GM06990 (cell line): ENCODE measurements around the gene GPR15LG.
"Not testable (repeated sequence)": the region's sequence is repeated elsewhere in the genome, so short reads cannot be mapped to it uniquely, and the experiment has no call there.

ENCODE experiments used
- DNase-seq: peaks from one replicate; pipeline ENCODE4 v3.0.0-alpha.2; 2011; ENCODE audit not compliant: insufficient read length; ENCODE audit errors: extremely low read depth
- H3K27me3 ChIP-seq: replicated peaks from 2 replicates; pipeline ENCODE4 v1.6.0; 2011; ENCODE audit warnings: low read length; ENCODE audit not compliant: control insufficient read depth, insufficient read depth
- H3K36me3 ChIP-seq: 2 replicates; pipeline ENCODE4 v1.5.1; 2011; ENCODE audit warnings: low read length; ENCODE audit not compliant: control insufficient read depth, insufficient read depth
- H3K4me3 ChIP-seq: replicated peaks from 2 replicates; pipeline ENCODE4 v1.5.1; 2011; ENCODE audit warnings: low read depth, mild to moderate bottlenecking, control low read depth, low read length
- TF ChIP-seq, protein P1 (sequence below): IDR thresholded peaks from 2 replicates; pipeline ENCODE4 v1.5.1; 2011; ENCODE audit warnings: low read length, control low read depth, mild to moderate bottlenecking, inconsistent platforms; ENCODE audit not compliant: insufficient read depth, poor library complexity, severe bottlenecking

Gene GPR15LG

DNA sequence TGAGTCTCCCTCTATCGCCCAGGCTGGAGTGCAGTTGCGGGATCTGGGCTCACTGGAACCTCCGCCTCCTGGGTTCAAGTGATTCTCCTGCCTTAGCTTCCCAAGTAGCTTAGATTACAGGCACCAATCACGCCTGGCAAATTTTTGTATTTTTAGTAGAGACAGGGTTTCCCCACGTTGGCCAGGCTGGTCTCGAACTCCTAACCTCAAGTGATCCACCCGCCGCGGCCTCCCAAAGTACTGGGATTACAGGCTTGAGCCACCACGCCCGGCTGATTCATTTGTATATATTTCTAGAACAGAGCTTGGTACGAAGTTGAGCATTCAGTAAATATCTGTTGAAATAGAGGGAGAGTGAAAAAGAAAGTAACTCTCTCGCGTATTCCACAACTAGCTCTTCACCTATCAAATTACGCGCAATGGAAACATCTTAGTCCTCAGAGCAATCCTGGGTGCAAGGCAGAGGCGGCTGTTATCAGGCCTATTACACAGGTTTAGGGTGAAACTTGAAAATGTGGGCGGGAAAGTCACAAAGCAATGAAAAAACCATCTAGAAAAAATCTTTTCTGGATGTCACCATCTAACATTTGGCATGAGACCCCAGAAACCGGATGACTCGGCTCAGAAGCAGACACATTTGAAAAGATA lies 35.0 kb upstream of the GPR15LG start:
- peak overlapping the region; percentile 62 for H3K4me3 ChIP-seq
- H3K27me3 ChIP-seq: no peaks in the 10 kb centered on the region
- H3K36me3 ChIP-seq: no peaks in the 10 kb centered on the region; the same call in 1 of the 2 replicates
- DNase-seq: no peak
- TF ChIP-seq, protein P1, sequence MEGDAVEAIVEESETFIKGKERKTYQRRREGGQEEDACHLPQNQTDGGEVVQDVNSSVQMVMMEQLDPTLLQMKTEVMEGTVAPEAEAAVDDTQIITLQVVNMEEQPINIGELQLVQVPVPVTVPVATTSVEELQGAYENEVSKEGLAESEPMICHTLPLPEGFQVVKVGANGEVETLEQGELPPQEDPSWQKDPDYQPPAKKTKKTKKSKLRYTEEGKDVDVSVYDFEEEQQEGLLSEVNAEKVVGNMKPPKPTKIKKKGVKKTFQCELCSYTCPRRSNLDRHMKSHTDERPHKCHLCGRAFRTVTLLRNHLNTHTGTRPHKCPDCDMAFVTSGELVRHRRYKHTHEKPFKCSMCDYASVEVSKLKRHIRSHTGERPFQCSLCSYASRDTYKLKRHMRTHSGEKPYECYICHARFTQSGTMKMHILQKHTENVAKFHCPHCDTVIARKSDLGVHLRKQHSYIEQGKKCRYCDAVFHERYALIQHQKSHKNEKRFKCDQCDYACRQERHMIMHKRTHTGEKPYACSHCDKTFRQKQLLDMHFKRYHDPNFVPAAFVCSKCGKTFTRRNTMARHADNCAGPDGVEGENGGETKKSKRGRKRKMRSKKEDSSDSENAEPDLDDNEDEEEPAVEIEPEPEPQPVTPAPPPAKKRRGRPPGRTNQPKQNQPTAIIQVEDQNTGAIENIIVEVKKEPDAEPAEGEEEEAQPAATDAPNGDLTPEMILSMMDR: no peak

DNA sequence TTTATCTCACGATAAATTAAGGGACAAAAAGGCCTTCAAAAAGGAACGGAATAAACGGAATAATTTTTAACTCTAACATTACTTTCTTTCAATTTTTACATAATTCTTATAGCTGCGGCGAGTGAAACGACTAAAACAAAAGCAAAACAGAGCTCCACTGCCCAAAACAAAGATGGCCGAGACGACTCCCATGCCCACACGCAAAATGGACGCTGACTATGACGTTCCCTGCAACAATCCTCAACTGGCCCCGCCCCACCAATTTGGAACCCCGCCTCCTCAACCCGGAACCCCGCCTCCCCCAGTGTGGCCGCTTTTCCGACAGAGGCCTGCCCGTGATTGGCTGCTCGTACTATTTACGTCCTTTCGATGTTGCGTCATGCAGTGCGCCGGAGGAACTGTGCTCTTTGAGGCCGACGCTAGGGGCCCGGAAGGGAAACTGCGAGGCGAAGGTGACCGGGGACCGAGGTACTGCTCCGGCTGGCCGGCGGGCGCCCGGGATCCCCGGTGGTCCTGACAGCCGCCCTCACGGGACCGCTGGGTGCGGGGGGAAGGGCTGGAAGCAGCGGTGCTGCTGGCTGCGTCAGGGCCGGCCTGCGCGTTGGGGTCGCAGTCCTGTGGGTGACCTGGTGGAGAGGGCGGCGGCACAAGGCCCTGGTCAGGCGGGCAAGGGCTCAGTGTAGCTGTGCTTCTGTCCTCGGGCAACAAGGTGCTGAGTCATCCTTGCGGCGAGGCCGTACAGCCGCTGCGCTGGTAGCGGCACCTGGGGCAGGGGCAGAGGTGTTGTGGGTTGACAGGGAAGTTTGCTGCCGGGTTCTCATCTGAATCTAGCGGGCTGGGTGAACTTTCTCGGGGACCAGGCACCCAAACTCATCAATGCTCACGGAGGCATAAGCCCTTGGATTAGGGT lies 34.2 kb upstream of the GPR15LG start, which contains the start of gene GHITM:
Gene GHITM, plus strand, starts transcription at position 384 of the 910 bp plus-strand sequence. CDS start 1,992 bp downstream, outside the sequence.
- peak; percentile 98 for DNase-seq
- TF ChIP-seq, protein P1: no peak
- Histone ChIP-seq H3K36me3 (no peaks in the 10 kb centered on the region; the same call in none of the 2 replicates), H3K4me3 (peak within 1 kb of the TSS; percentile 100), H3K27me3 (no peaks in the 10 kb centered on the region)

DNA sequence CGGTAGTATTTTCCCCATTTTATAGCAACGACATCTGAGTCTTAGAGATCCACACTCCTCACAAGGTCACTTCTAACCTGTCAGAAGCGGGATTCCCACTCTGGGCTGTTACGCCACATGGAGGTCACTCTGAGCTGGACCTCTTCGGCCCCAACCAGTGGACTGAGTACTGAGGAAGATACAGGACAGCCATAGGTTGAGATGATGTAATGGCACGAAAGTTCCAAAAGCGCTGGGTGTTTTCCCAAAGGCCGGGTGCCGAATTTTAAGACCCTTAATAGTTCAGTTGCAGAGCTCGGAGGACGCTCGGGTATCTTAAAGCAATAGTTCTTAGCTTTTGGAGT lies 33.6 kb upstream of the GPR15LG start:
- TF ChIP-seq, protein P1: no peak
- Histone ChIP-seq H3K36me3 (no peaks in the 10 kb centered on the region; the same call in none of the 2 replicates), H3K27me3 (no peaks in the 10 kb centered on the region), H3K4me3 (peak overlapping the region; percentile 100)
- no peak for DNase-seq

DNA sequence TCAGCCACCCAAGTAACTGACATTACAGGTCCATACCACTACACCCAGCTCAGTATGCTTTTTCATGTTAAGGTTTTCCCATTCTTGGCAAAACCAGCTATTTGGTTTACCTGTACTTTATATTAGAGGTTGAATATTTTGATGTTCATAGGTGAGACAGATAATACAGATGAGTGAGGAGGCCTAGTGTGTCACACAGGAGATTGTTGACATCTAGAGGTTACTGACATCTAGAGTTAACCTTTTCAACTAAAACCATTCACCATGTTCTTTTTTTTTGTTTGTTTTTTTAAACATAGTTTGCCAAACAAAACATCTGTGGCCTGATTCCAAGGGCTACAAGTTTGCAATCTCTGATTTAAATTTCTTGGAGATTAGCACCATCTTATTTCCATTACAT lies 26.3 kb upstream of the GPR15LG start:
- Histone ChIP-seq H3K36me3 (peaks cover 7% of the 10 kb centered on the region), H3K4me3 (no peak overlapping the region), H3K27me3 (no peaks in the 10 kb centered on the region)
- DNase-seq: no peak
- TF ChIP-seq, protein P1: no peak

DNA sequence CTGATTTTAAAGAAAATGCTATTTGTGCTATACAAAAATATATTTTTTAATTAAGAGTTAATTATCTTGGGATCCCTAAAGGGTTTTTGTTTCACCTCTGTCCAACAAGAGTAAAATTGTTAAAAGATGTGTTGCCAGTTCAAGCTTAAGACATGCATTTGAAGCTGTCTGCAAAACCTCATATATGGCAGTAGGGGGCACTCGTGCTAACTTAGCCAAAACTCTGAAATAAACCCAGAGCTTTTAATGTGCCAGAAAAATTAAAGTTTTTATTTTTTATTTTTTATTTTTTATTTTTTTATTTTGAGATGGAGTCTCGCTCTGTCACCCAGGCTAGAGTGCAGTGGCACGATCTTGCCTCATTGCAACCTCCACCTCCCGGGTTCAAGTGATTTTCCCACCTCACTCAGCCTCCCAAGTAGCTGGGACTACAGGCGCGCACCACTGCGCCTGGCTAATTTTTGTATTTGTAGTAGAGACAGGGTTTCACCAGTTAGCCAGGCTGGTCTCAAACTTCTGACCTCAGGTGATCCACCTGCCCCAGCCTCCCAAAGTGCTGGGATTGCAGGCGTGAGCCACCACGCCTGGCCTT lies 25.5 kb upstream of the GPR15LG start:
- DNase-seq: not testable (repeated sequence)

More for the DNA sequence above, 25.5 kb upstream of the GPR15LG start:
- H3K27me3 ChIP-seq, H3K4me3 ChIP-seq, H3K36me3 ChIP-seq: not testable (repeated sequence)
- TF ChIP-seq, protein P1: peak; percentile 75
